ENCODE results near the gene KREMEN2. TPM values are rescaled to one million over a fixed set of nuclear protein-coding genes. Genes with fewer than 3 reads are reported as not detected.
A peak's percentile ranks its signal among the peaks of the same experiment; 100 is the strongest.

KREMEN2 gene
- total and polyA plus RNA-seq, 9 of the 15 experiments (the other 6 are each of a cell fraction or from before 2014, with no cell fraction given): 0.04 to 7.7 (median 1.5) TPM; not detected in 1

DNA sequence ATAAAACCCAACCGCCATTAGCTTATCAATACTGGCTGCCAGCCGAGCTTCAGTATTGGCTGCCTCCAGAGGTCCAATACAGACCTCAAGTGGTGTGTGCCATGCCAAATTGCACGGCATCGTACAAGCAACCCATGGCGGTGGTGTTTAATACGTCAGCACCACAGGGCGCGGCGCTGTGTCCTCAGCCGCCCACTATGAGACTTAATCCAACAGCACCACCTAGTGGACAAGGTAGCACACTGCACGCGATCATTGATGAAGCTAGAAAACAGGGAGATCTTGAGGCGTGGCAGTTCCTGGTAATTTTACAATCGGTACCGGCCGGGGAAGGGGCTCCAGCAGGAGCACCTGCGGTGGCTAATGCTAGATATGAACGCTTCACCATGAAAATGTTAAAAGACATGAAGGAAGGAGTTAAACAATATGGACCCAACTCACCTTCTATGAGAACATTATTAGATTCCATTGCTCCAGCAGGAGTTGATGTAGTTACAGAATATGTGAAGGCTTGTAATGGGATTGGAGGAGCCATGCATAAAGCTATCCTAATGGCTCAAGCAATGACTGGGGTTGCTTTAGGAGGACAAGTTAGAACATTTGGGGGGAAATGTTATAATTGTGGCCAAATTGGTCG lies 36.9 kb upstream of the KREMEN2 start (continued):
- peak; percentile 36 for TF ChIP-seq EGR1 (conservative IDR thresholded peaks at IDR 0.05)
- TF ChIP-seq HOXB6 (CRISPR knock-in tag; IDR thresholded peaks at IDR 0.05; ENCODE audit: borderline replicate concordance): no peak
- no peak for TF ChIP-seq FOXA1 (IDR thresholded peaks at IDR 0.05; ENCODE audit: borderline replicate concordance)
- peak; percentile 15 for TF ChIP-seq MEIS2 (IDR thresholded peaks at IDR 0.05; ENCODE audit: partially characterized antibody)
- TF ChIP-seq ZNF282 (CRISPR knock-in tag; IDR thresholded peaks at IDR 0.05): no peak
- no peak for TF ChIP-seq ZNF436 (CRISPR knock-in tag; IDR thresholded peaks at IDR 0.05)
- peak; percentile 73; the same call in 1 of the 2 replicates for TF ChIP-seq SMARCA4 (IDR thresholded peaks at IDR 0.05)
- peak; percentile 17; the same call in 1 of the 2 replicates for TF ChIP-seq TOE1 (IDR thresholded peaks at IDR 0.05; ENCODE audit: borderline replicate concordance)
- TF ChIP-seq TOE1 (CRISPR knock-in tag; IDR thresholded peaks at IDR 0.05; ENCODE audit: borderline replicate concordance, low read depth): no peak
- TF ChIP-seq ZNF232 (CRISPR knock-in tag; IDR thresholded peaks at IDR 0.05): no peak
- TF ChIP-seq ZNF583 (CRISPR knock-in tag; IDR thresholded peaks at IDR 0.05): no peak
- TF ChIP-seq ZFP30 (CRISPR knock-in tag; IDR thresholded peaks at IDR 0.05; ENCODE audit: borderline replicate concordance): no peak
- no peak for TF ChIP-seq JUNB (CRISPR knock-in tag; conservative IDR thresholded peaks at IDR 0.05)
- TF ChIP-seq MAZ (CRISPR knock-in tag; conservative IDR thresholded peaks at IDR 0.05 in 1 of 2, IDR thresholded peaks at IDR 0.05 in 1 of 2): peak in 1 of 2 experiments; percentile 23; a peak in 1 of 4 replicates
- TF ChIP-seq, protein P1, sequence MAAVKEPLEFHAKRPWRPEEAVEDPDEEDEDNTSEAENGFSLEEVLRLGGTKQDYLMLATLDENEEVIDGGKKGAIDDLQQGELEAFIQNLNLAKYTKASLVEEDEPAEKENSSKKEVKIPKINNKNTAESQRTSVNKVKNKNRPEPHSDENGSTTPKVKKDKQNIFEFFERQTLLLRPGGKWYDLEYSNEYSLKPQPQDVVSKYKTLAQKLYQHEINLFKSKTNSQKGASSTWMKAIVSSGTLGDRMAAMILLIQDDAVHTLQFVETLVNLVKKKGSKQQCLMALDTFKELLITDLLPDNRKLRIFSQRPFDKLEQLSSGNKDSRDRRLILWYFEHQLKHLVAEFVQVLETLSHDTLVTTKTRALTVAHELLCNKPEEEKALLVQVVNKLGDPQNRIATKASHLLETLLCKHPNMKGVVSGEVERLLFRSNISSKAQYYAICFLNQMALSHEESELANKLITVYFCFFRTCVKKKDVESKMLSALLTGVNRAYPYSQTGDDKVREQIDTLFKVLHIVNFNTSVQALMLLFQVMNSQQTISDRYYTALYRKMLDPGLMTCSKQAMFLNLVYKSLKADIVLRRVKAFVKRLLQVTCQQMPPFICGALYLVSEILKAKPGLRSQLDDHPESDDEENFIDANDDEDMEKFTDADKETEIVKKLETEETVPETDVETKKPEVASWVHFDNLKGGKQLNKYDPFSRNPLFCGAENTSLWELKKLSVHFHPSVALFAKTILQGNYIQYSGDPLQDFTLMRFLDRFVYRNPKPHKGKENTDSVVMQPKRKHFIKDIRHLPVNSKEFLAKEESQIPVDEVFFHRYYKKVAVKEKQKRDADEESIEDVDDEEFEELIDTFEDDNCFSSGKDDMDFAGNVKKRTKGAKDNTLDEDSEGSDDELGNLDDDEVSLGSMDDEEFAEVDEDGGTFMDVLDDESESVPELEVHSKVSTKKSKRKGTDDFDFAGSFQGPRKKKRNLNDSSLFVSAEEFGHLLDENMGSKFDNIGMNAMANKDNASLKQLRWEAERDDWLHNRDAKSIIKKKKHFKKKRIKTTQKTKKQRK (IDR thresholded peaks at IDR 0.05; ENCODE audit: borderline replicate concordance, low read depth, low read length): no peak
- TF ChIP-seq BMI1 (IDR thresholded peaks at IDR 0.05; ENCODE audit: low read length): no peak
- TF ChIP-seq NFE2L1 (tag; IDR thresholded peaks at IDR 0.05; ENCODE audit: borderline replicate concordance, low read depth): no peak
- TF ChIP-seq ZNF785 (CRISPR knock-in tag; IDR thresholded peaks at IDR 0.05): no peak
- TF ChIP-seq NCOA1 (IDR thresholded peaks at IDR 0.05; ENCODE audit: low read depth): no peak
- no peak for TF ChIP-seq DNMT1 (IDR thresholded peaks at IDR 0.05)
- TF ChIP-seq, protein P2, sequence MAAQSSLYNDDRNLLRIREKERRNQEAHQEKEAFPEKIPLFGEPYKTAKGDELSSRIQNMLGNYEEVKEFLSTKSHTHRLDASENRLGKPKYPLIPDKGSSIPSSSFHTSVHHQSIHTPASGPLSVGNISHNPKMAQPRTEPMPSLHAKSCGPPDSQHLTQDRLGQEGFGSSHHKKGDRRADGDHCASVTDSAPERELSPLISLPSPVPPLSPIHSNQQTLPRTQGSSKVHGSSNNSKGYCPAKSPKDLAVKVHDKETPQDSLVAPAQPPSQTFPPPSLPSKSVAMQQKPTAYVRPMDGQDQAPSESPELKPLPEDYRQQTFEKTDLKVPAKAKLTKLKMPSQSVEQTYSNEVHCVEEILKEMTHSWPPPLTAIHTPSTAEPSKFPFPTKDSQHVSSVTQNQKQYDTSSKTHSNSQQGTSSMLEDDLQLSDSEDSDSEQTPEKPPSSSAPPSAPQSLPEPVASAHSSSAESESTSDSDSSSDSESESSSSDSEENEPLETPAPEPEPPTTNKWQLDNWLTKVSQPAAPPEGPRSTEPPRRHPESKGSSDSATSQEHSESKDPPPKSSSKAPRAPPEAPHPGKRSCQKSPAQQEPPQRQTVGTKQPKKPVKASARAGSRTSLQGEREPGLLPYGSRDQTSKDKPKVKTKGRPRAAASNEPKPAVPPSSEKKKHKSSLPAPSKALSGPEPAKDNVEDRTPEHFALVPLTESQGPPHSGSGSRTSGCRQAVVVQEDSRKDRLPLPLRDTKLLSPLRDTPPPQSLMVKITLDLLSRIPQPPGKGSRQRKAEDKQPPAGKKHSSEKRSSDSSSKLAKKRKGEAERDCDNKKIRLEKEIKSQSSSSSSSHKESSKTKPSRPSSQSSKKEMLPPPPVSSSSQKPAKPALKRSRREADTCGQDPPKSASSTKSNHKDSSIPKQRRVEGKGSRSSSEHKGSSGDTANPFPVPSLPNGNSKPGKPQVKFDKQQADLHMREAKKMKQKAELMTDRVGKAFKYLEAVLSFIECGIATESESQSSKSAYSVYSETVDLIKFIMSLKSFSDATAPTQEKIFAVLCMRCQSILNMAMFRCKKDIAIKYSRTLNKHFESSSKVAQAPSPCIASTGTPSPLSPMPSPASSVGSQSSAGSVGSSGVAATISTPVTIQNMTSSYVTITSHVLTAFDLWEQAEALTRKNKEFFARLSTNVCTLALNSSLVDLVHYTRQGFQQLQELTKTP (IDR thresholded peaks at IDR 0.05; ENCODE audit: low read depth in 1 of 2, partially characterized antibody in 2 of 2): no peak
- TF ChIP-seq HNRNPH1 (optimal IDR thresholded peaks at IDR 0.05; ENCODE audit: low read depth, low read length): no peak
- TF ChIP-seq MCM2 (IDR thresholded peaks at IDR 0.05; ENCODE audit: low read depth): no peak
- no peak for TF ChIP-seq RNF2 (IDR thresholded peaks at IDR 0.05)

Data from K562 (cell line).